Ramos (cell line): ENCODE measurements around the gene NLN.
"Not testable (repeated sequence)": the region's sequence is repeated elsewhere in the genome, so short reads cannot be mapped to it uniquely, and the experiment has no call there.

Source experiments
- in situ Hi-C: fragments of 300-500 bp; cut with MboI; formaldehyde crosslinking; loops from one replicate; pipeline ENCODE4 v1.14.3; 2022; ENCODE audit warnings: low sequenced_read_pairs; ENCODE audit not compliant: unreplicated experiment

NLN gene

DNA sequence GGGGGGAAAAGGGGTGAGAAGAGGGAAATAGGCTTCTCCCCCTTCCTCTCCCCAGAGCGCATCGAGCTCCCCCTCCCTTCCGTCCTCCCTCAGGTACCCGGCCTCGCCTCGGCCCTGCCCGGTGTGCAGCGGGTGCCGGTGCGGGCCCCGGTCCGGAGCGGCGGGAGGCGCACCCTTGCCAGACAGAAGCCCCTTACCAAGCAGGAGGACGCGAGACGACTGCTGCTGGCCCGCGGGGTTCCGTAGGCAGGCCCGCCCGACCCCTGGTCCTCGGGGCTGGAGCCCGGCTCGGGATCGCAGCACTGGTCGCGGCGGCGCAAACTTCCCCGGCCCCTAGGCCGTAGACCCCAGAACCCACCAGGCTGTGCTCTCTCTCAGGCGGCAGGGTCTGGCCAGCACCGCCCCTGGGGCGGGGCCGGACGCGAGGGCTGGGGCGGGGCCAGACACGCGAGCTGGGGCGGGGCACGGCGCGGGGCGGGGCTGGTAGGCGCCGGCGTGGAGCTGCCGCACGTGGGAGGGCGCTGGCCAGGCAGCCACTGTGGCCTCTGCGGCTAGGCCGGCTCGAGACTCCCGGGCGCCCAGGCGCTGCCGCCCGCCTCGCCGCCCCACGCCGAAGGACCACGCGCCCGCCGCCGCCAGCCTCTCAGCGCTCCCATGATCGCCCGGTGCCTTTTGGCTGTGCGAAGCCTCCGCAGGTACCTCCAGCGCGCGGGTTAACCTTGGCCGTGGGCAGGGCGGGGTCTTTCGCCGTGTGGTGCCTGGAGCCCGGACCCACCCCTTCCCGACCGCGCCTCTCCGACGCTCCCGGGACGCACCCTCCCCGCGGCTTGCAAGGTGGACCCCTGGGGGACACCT lies at the start of gene NLN, which contains the start of gene SGTB:
Gene NLN, plus strand, starts transcription at position 486 of the 855 bp plus-strand sequence. Its CDS starts 169 bp downstream, at position 655.
Gene SGTB, minus strand, starts transcription at position 390 of the 855 bp plus-strand sequence. CDS start 1,302 bp downstream, outside the sequence.
- in situ Hi-C loops = no loop called here

DNA sequence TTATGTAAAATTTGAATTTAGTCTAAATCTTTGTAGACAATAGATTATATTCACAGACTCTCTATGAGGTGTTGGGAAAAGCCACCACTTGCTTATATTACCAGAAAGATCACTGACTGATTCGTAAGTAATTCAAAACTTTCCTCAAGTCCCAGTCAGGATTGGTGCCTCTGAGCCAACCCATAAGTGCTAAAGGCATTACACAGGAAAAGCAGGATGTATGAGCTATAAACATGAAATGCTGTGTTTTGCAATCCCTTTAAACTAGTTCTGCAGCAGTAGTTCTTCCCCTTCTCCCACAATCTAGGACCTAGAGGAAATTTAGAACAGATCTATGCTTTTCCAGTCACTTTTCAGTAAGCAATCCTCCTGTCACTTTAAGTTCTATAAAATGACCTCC lies 49.2 kb upstream of the NLN start:
- in situ Hi-C loops = no loop called here

DNA sequence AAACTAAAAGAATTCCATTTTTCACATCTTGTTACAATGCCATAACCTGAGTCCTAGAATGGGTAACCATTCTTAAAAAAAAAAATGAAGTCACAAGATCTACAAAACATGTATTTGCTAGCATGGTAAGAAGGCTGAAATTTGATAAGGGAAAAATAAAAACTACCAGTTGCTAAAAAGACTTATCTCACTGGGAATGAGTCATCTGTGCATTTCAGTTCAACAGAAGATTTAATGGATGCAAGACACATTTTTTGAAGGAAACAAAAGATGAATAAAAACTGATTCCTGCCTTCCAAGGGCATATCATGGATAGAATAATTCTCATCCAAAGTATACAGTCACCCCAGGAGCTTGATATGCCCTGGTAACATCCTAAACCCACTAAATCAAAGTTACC lies 47.3 kb upstream of the NLN start:
- in situ Hi-C loops = no loop called here

DNA sequence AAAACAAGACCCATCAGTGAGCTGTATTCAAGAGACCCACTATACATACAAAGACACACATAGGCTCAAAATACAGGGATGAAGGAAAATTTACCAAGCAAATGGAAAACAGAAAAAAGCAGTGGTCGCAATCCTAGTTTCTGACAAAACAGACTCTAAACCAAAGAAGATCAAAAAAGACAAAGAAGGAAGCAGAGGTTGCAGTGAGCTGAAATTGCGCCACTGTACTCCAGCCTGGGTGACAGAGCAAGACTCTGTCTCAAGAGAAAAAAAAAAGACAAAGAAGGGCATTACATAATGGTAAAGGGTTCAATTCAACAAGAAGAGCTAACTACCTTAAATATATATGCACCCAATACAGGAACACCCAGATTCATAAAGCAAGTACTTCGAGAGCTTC lies 45.9 kb upstream of the NLN start:
- in situ Hi-C loops = not testable (repeated sequence)

DNA sequence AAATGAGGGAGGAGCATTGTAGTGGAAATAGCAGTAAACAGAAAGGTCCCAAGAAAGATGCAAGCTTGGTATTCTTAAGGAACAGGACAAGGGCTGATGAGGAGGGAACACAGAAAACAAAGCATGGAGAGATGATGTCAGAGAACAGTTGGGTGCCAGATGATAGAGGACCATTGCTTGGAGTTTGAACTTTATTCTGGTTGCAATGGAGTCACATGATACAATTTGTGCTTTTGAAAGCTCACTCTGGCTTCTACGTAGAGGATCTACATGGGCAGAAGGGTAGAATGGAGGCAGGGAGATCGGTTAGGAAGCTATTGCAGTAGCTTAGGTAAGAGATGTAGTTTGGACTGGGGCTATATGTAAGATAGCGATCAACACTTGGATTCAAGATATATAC lies 39.9 kb upstream of the NLN start:
- in situ Hi-C loops = no loop called here

DNA sequence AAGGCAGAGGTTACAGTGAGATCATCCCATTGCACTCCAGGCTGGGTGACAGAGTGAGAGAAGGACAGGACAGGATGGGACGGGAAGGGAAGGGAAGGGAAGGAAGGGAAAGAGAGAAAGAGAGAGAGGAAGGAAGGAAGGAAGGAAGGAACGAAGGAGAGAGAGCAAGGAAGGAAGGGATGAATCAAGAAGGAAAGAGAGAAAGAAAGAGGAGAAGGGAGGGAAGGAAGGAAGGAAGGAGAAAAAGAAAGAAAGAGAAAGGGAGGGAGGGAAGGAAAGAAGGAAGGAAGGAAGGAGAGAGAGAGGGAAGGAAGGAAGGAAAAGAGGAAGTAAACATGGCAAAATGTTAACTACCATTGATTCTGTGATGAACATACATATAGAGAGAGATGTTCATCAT lies 28.9 kb upstream of the NLN start:
- in situ Hi-C loops = no loop called here

DNA sequence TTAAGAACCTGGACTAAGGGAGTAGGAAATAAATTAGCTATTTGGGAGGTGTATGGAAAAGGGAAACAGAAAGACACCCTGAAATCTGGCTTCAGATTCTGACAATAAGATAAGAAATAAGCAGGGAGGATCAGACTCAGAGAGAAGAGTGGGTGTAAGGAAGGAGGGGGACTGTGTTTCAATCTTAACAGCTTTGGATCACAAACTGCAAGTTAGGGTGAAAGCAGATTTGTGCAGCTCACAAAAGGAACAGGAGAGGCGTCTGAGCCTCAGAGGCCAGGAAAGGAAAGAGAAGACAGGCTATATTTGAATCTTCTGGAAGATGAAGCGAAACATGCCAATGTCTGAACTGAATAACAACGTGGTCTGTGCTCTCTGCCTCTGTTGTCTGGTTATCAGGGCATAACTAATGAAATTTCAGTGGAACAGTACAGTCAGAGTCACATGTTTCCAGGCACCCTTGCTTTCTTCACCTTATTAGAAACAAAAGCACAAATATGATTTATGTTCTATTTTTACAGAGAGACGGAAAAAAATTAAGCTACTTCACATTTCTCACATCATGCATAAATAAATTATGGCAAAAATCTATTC lies 26.7 kb upstream of the NLN start:
- in situ Hi-C loops = no loop called here

DNA sequence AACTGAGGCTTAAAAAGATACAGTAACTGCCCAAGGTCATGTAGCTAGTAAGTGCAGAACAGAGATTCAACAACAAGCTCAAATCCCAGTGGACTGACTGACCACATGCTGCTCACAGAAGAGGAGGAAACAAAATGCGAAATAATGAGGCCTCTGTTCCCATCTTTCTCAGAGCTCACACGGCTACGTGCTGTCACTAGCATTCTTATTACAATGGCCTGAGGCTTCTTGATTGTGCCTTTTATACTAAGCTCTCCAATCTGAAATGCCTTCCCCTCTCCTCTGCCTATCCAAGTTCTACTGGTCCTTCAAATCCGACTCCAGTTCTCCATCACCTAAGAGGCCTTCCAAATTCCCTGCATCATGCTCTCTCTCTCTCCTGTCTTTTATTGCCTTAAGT lies 26.1 kb upstream of the NLN start:
- in situ Hi-C loops = no loop called here

DNA sequence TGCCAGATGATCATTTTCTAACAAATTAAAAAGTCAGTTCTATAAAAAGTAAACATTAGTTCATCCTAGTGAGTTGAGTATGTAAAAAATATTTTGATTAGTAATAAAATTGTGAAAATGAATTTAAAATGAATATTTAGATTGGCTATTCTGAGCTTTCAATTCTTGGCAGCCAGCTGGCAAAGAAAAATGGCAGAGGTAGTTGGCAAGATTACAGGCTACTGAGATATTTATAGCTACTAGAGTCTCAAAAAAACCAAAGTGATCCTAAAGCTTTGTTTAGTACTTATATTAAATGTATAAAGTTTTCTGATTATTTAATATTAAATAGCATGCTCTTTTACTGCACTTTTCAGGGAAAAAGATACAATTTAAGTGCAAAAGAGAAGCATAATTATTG lies 25.1 kb upstream of the NLN start:
- in situ Hi-C loops = no loop called here

DNA sequence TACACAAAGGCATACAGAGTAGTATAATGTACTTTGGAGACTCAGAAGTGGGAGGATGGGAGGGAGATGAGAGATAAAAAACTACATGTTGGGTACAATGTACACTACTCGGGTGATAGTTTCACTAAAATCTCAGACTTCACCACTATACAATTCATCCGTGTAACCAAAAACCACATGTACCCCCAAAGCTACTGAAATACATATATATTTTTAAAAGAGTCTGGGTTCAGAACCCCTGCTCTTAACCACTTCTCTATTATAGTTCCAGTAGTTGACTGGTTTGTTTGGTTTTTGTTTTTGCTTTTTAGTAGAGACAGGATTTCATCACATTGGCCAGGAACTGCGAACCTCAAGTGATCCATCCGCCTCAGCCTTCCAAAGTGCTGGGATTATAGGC lies 22.7 kb upstream of the NLN start:
- in situ Hi-C loops = no loop called here

DNA sequence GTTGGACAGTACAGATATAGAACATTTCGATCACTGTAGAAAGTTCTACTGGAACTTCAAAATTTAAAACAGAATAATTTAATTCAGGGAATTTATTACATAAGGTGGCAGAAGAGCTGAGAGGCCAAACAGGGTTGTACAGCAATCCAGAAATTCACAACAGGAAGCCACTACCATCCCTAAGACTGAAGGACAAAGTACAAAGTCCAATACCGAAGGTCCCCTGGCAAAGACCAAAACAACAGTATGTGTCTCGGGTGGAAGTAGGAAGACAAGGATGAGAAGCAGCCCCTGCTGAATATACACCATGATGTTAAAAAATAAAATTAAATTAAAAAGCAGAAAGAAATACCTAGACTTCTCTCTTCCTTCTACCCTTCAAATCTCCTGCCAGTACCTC lies 20.0 kb upstream of the NLN start:
- in situ Hi-C loops = no loop called here

DNA sequence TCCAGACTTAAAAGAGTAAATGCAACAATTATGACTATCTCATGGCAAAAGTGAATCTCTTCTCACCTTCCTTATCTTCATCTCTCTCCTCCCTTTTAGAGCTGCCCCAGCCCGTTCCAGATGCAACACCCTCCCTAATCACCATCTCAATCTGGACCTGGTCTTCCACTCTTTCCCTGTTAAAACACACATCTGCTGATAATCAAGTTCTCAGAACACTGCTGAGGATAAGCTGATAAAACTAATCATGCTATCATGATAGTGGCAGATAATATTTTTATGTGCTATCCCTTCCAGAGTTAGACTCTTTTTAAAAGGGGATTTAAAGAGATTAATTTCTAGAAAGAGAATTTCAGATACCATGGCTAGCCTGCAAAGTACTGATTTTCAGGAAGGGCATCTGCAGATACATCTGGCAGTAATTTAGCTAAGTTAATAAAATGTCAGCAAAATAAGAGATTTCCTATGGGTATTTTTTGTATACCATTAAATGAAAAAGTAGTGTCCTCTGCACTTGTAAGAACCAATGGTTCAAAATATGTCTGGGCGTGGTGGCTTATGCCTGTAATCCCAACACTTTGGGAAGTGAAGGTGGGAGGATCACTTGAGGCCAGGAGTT lies 17.3 kb upstream of the NLN start:
- in situ Hi-C loops = no loop called here

DNA sequence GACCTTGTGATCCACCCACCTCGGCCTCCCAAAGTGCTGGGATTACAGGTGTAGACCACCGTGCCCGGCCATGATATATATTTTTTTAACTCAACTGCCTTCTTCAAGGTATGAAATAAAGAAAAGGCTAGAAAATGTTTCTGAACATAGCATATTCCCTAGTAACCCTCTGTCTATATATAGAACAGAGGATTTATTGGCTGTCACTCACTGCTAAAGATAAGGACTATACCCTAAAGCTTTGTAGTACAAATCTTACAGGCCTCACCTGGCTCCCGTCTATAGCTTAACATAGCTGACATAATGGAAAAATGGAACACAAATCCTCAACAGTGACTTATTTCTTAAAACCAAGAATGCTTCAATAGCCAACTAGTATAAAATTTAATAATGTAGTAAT lies 14.3 kb upstream of the NLN start:
- in situ Hi-C loops = no loop called here

DNA sequence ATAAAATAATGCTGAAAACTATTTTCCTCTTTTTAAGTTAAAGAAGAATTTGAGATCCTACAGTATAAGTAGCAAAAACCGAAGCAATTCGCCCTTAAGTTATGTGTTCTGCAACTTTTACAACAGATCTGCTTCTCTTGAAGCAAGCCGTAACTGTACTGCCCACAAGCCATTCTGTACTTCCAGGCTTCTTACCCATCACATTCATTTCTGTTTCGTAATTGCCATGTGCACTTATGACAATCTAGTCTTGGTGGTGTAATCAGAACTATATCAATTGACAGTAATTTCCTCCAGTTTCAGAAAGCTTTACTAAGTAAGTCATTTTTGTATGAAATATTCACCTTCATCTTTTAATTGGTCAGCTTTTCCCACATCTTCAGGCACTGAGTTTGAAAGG lies 13.9 kb upstream of the NLN start:
- in situ Hi-C loops = no loop called here

DNA sequence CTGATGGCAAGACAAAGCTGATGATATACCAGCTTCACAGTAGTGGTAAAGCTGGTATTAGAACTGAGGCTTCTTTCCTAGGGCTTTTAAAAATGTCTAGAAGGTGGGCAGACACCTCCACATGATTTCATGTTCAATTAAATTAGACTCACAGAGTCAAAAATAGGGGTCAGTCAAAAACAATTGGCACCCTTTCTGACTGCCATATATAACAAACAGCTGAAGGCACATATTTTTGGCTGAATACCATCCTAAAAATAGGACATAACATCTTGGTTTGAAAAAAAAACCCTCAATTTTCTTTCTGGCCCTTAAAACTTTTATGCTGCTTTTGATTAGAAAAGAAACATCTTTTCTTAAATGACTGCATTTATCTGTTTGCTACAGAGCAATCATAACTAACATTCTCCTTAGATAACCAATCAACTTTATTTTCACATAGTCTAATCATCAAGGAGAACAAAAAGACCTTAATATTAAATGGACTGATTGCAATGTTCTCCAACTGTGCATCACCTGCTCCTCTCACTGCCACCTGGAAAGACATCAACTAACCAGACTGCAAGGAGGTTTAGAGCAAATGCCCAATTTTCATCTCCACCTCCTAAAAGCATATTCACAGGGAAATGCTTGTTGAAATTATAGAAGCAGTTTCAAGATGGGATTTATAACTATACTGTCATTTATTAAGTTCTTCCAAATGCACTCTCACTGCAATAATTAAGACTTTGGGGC lies 3.3 kb upstream of the NLN start:
- in situ Hi-C loops = no loop called here

DNA sequence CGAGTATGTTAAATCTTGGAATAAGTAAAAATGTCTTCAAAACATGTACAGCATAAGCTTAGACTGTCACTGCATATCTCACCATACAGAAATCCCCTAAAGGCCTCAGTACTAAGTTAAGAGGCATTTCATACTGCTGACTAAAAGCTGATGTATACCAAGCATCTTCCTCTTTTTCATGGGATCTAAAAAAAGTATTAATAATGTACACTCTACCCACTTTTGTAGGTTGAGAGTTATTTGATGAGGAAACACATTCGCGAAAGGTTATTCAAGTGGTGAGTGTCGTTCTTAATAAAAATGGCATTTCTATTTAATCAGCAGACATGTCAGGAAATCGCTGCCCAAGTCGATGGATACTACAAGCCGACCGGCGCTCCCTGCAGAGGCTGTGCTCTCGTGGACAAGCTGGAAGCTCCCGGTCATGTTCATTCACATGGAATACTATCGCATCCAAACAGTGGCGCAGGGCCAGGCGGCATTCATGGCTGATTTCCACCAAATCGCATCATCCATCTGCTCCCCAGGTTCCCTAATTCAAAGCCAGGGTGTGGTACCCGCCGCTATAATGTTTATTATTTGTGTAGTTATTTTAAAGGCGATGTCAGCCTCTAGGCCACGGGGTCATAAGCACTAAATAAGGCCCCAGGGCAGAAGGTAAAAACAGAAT lies 820 bp upstream of the NLN start:
- in situ Hi-C loops = no loop called here

DNA sequence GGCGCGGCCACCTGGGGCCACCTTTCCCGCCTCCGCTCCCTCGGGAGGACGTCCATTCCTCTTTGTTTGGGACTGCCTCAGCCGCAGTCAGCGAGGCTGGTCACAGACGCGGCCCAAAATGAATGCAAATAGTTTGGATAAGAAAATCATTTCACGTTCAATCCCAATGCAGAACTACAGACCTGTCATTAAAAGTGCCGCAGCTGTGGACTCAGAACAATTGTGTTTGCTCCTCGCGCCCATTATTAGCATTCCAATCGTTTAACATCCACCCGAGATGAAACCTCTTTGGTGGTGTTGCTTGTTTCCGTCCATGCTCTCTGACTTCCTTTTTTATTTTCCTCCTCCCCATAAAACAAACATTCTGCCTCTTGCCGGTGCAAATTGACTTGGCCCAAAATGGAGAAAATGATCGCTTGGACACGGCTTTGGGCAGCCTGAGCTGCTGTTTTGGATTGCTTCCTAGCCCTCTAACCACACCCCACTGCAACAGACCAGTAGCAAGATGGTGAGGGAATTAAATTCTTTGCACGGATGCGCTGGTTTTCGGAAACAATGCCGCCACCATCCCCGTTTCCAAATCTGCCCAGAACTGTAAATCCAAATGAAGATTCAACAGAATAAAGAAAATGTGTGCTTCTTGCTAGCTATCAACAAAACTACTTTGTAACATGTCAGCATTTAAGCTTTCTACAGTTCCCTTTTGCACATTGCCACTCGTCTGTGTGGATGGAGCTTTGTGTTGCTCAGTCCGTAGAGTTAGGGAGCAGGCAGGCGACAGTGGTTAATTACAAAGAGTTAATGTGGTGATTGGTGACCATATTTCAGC lies 784 bp downstream of the NLN start:
- in situ Hi-C loops = no loop called here

DNA sequence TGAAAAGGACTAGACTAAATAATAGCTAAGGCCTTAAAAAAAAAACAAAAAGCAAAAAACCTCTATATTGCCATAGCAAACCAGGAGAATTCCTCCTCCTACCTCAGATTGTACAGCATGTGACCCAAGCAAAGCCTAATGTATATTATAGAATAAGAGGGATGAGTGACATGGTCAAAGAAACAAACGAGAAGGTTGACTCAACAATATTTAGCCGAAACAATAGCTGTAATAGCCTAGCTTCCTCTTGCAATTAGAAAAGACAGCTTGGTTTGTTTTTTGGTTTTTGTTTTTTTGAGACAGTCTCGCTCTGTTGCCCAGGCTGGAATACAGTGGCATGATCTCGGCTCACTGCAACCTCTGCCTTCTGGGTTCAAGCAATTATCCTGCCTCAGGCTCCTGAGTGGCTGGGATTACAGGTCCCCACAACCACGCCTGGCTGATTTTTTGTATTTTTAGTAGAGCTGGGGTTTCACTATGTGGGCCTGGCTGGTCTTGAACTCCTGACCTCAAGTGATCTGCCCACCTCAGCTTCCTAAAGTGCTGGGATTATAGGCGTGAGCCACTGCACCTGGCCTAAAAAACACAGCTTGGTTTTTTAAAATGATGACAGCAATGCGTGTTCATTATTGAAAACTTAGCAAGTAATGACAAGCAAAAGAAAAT lies 5.6 kb downstream of the NLN start:
- in situ Hi-C loops = no loop called here

DNA sequence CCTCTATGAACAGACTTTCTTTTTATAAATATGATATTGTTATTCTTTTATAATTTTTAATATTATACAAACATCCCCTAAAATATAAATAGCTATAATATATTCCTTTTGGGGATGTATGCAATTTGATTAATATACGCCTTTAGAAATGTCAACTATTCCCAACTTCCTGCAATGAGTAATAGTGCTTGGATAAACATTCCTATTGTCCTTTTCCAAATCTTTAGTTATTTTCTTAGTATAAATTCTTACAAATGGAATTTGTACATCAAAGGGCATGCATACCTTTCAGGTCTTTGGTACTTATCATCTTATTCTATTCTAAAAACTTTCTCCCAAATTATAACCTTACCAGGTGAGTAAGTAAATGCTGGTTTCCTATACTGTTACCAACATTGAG lies 6.2 kb downstream of the NLN start:
- in situ Hi-C loops = no loop called here
